Right atrium auricular region (tissue), 2 donors: ENCODE results near the gene ECHDC1. TPM values are rescaled to one million over a fixed set of nuclear protein-coding genes. Genes with fewer than 3 reads are reported as not detected.

Experiments
- DNase-seq: peaks from one replicate; pipeline ENCODE4 v3.0.0-alpha.2; 2019; ENCODE audit warnings: low spot score
- H3K27ac ChIP-seq, 2 donors: fragments of 200-600 bp; sonication (generic); 1 replicate in 1 of 2; 2 replicates in 1 of 2; pipeline ENCODE4 v1.5.1; 2016 to 2019
- H3K27me3 ChIP-seq, 2 donors: fragments of 200-600 bp; sonication (generic); one replicate each; pipeline versions ENCODE4 v1.5.1 to v1.6.0; 2017 to 2019
- H3K36me3 ChIP-seq: fragments of 200-600 bp; sonication (generic); one replicate; pipeline ENCODE4 v1.5.1; 2016
- H3K4me1 ChIP-seq, 2 donors: fragments of 200-600 bp; sonication (generic); one replicate each; pipeline versions ENCODE4 v1.5.1 to v1.6.0; 2017 to 2019
- H3K4me3 ChIP-seq, 2 donors: fragments of 200-600 bp; sonication (generic); 1 replicate in 1 of 2; 2 replicates in 1 of 2; pipeline ENCODE4 v1.5.1; 2017 to 2019; ENCODE audit warnings: mild to moderate bottlenecking in 1 of 2, moderate library complexity in 1 of 2
- H3K9me3 ChIP-seq, 2 donors: fragments of 200-600 bp; sonication (generic); one replicate each; pipeline ENCODE4 v1.5.1; 2019
- total RNA-seq, 2 donors: library from RNA; depleted of rRNA; stranded (reverse); fragments of >200 nt; gene quantifications; one replicate each; pipeline ENCODE4 v1.1.0, GENCODE V29; 2016
- TF ChIP-seq, protein P1 (sequence below), 2 donors: fragments of 200-600 bp; sonication (generic); IDR thresholded peaks; one replicate each; pipeline ENCODE4 v1.5.1; 2019; ENCODE audit warnings: antibody characterized with exemption in 2 of 2

Gene ECHDC1
- total RNA-seq, 2 donors from 2014 or later = 29.8 to 37.3 TPM

- Histone ChIP-seq H3K4me1 (peaks cover 0 to 37% of the 10 kb centered on the region in 2 donors), H3K36me3 (peaks cover 36% of the 10 kb centered on the region), H3K9me3 (no peaks in the 10 kb centered on the region), H3K27me3 (no peaks in the 10 kb centered on the region), H3K27ac (no peak overlapping the region), H3K4me3 (no peak overlapping the region)
- DNase-seq = no peak
- TF ChIP-seq, protein P1, sequence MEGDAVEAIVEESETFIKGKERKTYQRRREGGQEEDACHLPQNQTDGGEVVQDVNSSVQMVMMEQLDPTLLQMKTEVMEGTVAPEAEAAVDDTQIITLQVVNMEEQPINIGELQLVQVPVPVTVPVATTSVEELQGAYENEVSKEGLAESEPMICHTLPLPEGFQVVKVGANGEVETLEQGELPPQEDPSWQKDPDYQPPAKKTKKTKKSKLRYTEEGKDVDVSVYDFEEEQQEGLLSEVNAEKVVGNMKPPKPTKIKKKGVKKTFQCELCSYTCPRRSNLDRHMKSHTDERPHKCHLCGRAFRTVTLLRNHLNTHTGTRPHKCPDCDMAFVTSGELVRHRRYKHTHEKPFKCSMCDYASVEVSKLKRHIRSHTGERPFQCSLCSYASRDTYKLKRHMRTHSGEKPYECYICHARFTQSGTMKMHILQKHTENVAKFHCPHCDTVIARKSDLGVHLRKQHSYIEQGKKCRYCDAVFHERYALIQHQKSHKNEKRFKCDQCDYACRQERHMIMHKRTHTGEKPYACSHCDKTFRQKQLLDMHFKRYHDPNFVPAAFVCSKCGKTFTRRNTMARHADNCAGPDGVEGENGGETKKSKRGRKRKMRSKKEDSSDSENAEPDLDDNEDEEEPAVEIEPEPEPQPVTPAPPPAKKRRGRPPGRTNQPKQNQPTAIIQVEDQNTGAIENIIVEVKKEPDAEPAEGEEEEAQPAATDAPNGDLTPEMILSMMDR (IDR thresholded peaks at IDR 0.05) = no peak
Measured at GRCh38 chr6:127288705-127289104, 54.7 kb downstream of the ECHDC1 start.

DNA sequence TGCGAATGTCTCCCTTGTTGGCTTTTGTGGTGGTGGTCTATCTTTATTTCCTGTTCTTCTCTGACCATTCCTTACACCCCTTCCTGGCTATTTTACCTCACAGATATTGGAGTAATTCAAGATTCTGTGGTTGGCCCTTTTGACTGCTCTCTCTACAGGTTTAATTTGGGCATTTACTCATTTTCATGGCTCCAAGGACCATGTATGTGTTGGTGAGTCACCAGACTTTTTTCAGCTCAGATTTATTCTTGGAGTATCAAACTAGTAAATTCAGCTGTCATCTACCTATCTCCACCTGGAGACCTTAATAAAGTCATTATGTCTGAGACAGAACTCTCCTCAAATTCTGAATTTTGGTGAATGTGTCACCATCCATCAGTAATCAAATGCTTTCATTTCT is 61.2 kb downstream of the ECHDC1 start:
- H3K4me1 ChIP-seq = peaks cover 0 to 11% of the 10 kb centered on the region in 2 donors
- TF ChIP-seq, protein P1 (IDR thresholded peaks at IDR 0.05) = no peak
- no peak for DNase-seq
- H3K9me3 ChIP-seq = no peaks in the 10 kb centered on the region
- peaks cover 46% of the 10 kb centered on the region for H3K36me3 ChIP-seq
- H3K4me3 ChIP-seq = no peak overlapping the region
- no peaks in the 10 kb centered on the region for H3K27me3 ChIP-seq
- no peak overlapping the region for H3K27ac ChIP-seq

DNA sequence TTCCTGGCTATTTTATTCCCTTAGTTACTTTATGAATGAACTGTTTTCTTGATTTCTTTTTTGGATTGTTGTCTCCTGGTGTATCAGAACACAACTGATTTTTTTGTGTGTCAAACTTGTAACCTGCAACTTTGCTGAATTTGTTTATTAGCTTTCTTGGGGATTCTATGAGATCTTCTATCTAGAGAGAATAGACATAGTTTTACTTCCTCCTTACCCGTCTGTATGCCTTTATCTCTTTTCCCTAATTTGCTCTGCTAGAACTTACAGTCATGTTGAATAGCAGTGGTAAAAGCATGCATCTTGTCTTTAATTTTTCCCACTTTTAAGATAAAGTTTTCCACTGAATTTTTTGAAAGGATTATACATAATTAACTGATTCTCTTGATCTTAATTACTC is 63.6 kb downstream of the ECHDC1 start:
- Histone ChIP-seq H3K4me3 (no peak overlapping the region), H3K27me3 (no peaks in the 10 kb centered on the region), H3K27ac (no peak overlapping the region), H3K4me1 (peaks cover 0 to 26% of the 10 kb centered on the region in 2 donors), H3K36me3 (peaks cover 26% of the 10 kb centered on the region), H3K9me3 (no peaks in the 10 kb centered on the region)
- TF ChIP-seq, protein P1 (IDR thresholded peaks at IDR 0.05) = no peak
- DNase-seq = no peak

DNA sequence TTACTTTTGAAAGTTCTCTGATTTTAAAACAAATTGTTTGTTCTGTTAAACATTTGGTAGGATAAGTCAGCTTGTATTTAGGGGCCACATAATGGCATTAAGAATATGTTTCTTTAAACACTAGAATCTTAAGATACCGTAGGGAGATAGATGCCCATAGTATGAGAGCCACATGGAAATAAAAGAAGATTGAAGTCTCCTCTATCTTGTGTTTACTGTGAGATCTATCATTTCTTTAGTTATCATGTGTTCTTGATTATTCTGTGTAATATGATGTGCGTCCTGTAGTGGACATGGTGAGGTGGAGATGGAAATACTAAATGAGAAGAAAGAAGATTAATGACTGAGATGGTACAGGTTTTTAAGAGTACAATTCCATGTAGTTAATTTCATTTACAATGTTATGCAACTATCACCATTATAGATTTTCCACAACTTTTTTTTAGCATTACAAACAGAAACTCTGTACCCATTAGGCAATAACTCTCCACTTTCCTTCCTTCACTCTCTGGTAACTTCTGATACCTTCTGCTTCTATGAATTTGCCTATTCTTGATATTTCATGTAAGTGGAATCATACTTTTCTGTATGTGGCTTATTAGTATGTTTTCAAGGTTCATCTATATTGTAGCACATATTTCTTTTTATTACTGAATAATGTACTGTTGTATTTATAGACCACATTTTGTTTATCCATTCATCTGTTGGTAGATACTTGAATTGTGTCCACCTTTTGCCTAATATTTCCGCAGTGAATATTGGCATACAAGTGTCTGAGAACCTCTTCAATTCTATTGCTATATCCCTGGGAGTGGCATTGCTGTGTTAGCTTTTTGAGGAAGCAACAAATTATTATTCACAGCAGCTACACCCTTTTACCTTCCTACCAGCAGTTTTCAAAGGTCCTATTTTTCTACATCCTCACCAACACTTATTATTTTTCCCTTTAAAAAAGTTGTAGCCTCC is 65.2 kb downstream of the ECHDC1 start:
- no peak overlapping the region for H3K4me3 ChIP-seq
- DNase-seq = no peak
- TF ChIP-seq, protein P1 (IDR thresholded peaks at IDR 0.05) = no peak
- peaks cover 20% of the 10 kb centered on the region for H3K36me3 ChIP-seq
- H3K9me3 ChIP-seq = no peaks in the 10 kb centered on the region
- no peaks in the 10 kb centered on the region for H3K27me3 ChIP-seq
- peaks cover 0 to 31% of the 10 kb centered on the region in 2 donors for H3K4me1 ChIP-seq
- no peak overlapping the region for H3K27ac ChIP-seq

DNA sequence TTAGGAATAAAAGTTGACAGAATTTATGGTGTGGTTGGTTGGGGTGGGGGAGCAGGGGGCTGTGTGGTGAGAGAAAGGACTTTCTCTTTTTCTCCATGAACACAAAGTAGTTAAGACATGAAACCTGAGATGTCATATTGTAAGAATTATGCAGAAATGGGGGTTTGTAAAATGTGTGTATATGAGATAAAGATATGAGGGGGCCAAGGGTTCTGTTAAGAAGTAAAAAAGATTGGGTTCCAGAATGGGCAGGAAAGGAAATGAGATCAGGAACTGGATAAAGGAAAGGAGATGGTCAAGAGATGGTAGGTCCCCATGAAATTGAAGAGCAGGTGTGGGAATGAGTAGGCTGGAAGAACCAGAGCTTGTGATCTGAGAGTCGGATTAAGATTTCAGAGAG is 67.1 kb downstream of the ECHDC1 start:
- Histone ChIP-seq H3K9me3 (no peaks in the 10 kb centered on the region), H3K4me1 (peaks cover 0 to 41% of the 10 kb centered on the region in 2 donors), H3K27ac (no peak overlapping the region), H3K36me3 (peaks cover 3% of the 10 kb centered on the region), H3K27me3 (no peaks in the 10 kb centered on the region), H3K4me3 (no peak overlapping the region)
- TF ChIP-seq, protein P1 (IDR thresholded peaks at IDR 0.05) = no peak
- no peak for DNase-seq
